Tibial nerve (tissue), 4 donors: Measurements from ENCODE around the gene LYPD6B. TPM values are rescaled to one million over a fixed set of nuclear protein-coding genes. Genes with fewer than 3 reads are reported as not detected.

Experiments used
- DNase-seq, 2 donors: peaks; one replicate each; pipeline ENCODE4 v3.0.0-alpha.2; 2019; ENCODE audit warnings: low spot score in 2 of 2
- H3K27ac ChIP-seq, 4 donors: fragments of 200-600 bp; sonication (generic) in 3 of 4; one replicate each; pipeline ENCODE4 v1.5.1; 2017 to 2019; ENCODE audit warnings: mild to moderate bottlenecking in 1 of 4
- H3K27me3 ChIP-seq, 2 donors: fragments of 200-600 bp; sonication (generic) in 1 of 2; one replicate each; pipeline versions ENCODE4 v1.5.1 to v1.6.0; 2017 to 2019
- H3K36me3 ChIP-seq, 3 donors: fragments of 200-600 bp; sonication (generic); one replicate each; pipeline ENCODE4 v1.5.1; 2018 to 2019
- H3K4me1 ChIP-seq, 4 donors: fragments of 200-600 bp; sonication (generic) in 3 of 4; one replicate each; pipeline ENCODE4 v1.5.1; 2017 to 2019
- H3K4me3 ChIP-seq, 4 donors: fragments of 200-600 bp; sonication (generic) in 3 of 4; one replicate each; pipeline ENCODE4 v1.5.1; 2017 to 2019; ENCODE audit warnings: mild to moderate bottlenecking in 1 of 4, moderate library complexity in 1 of 4
- H3K9me3 ChIP-seq, 4 donors: fragments of 200-600 bp; sonication (generic) in 3 of 4; one replicate each; pipeline ENCODE4 v1.5.1; 2017 to 2019
- CTCF ChIP-seq, 5 experiments: fragments of 200-600 bp in 3 of 5; fragments of 450-650 bp in 2 of 5; sonication (generic) in 3 of 5; IDR thresholded peaks; one replicate each; pipeline ENCODE4 v1.5.1; 2016 to 2019; ENCODE audit warnings: antibody characterized with exemption in 5 of 5, mild to moderate bottlenecking in 3 of 5, moderate library complexity in 2 of 5
- EP300 ChIP-seq, 2 donors: sonication (generic); formaldehyde crosslinking; IDR thresholded peaks; one replicate each; pipeline ENCODE4 v1.6.1; 2017; ENCODE audit warnings: antibody characterized with exemption in 2 of 2, mild to moderate bottlenecking in 1 of 2
- POLR2A ChIP-seq, 2 donors: fragments of 450-650 bp; IDR thresholded peaks; one replicate each; pipeline ENCODE4 v1.6.1; 2017; ENCODE audit warnings: antibody characterized with exemption in 2 of 2, mild to moderate bottlenecking in 2 of 2, moderate library complexity in 2 of 2
- WGBS, 2 donors: methylation state at CpG; one replicate each; pipeline ENCODE4 v1.1.5; 2018; 5-methylcytosine and 5-hydroxymethylcytosine counted together
- total RNA-seq, 4 donors: library from RNA; depleted of rRNA; stranded (reverse); fragments of >200 nt; gene quantifications; one replicate each; pipeline ENCODE4 v1.1.0, GENCODE V29; 2016

Gene LYPD6B
- total RNA-seq, 4 donors from 2014 or later = not detected

DNA sequence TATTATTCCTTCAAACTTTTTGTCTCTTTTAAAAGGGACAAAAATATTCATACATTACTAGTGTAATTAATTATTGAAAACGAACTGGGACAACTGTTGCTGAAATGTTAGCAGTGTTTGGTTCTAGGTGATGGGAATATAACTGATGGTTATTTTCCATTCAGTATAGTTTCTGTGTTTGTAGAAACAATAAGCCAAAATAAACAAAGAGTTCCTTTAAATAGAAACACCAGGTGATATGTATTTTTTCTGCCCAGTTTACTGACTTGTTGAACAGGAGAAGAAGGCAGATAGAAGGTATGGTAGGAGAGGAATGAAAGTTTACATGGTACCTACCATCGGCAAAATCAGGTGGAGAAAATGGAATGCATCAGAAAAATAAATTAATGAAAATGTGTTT is 74.2 kb downstream of the LYPD6B start:
- no peak for TF ChIP-seq CTCF (IDR thresholded peaks at IDR 0.05)
- TF ChIP-seq POLR2A (IDR thresholded peaks at IDR 0.05) = no peak
- no peak for TF ChIP-seq EP300 (IDR thresholded peaks at IDR 0.05)
- Histone ChIP-seq H3K36me3 (no peaks in the 10 kb centered on the region), H3K4me1 (no peaks in the 10 kb centered on the region), H3K4me3 (no peak overlapping the region), H3K27ac (no peak overlapping the region), H3K27me3 (no peaks in the 10 kb centered on the region), H3K9me3 (no peaks in the 10 kb centered on the region)
- no peak for DNase-seq
- 91 to 94% methylated on average over 2 of the region's 2 CpGs for WGBS, 2 donors

DNA sequence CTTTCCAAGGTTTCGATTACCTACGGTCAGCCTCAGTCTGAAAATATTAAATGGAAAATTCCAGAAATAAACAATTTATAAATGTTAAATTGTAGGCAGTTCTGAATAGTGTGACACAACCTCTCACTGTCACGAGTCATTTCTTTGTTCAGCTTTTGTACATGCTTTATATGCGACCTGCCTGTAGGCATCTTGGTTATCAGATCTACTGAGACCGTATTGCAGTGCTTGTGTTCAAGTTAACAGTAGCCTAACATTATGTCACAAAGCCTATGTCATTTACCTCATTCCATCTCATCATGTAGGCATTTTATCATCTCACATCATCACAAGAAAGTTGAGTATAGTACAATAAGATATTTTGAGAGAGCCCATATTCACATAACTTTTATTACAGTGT is 77.3 kb downstream of the LYPD6B start:
- Histone ChIP-seq H3K9me3 (no peaks in the 10 kb centered on the region), H3K36me3 (no peaks in the 10 kb centered on the region), H3K27ac (no peak overlapping the region), H3K27me3 (no peaks in the 10 kb centered on the region), H3K4me3 (no peak overlapping the region), H3K4me1 (no peaks in the 10 kb centered on the region)
- DNase-seq = no peak
- TF ChIP-seq EP300 (IDR thresholded peaks at IDR 0.05) (no peak), POLR2A (IDR thresholded peaks at IDR 0.05) (no peak), CTCF (IDR thresholded peaks at IDR 0.05) (no peak)
- 89 to 90% methylated on average over 5 of the region's 5 CpGs for WGBS, 2 donors

GRCh38 chr2:149119368-149119767 is 80.9 kb downstream of the LYPD6B start:
- Histone ChIP-seq H3K9me3 (no peaks in the 10 kb centered on the region), H3K27ac (no peak overlapping the region), H3K4me3 (no peak overlapping the region), H3K27me3 (no peaks in the 10 kb centered on the region), H3K4me1 (no peaks in the 10 kb centered on the region), H3K36me3 (no peaks in the 10 kb centered on the region)
- WGBS, 2 donors = 77 to 82% methylated on average over 6 of the region's 6 CpGs
- no peak for DNase-seq
- TF ChIP-seq CTCF (IDR thresholded peaks at IDR 0.05) (no peak), POLR2A (IDR thresholded peaks at IDR 0.05) (no peak), EP300 (IDR thresholded peaks at IDR 0.05) (no peak)

DNA sequence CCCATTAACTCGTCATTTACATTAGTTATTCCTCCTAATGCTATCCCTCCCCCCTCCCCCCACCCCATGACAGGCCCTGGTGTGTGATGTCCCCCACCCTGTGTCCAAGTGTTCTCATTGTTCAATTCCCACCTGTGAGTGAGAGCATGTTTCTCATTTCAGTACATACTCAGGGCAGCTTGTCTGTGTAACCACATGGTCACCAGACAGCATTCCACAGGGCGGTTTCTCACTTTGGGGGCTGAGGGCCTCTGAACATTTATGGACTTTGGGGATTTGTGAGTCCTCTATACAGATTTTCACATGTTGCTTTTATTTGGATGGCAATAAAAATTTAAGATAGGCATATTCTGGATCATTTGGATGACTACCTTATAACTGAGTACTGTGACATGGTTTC is 84.0 kb downstream of the LYPD6B start:
- no peaks in the 10 kb centered on the region for H3K4me1 ChIP-seq
- no peaks in the 10 kb centered on the region for H3K9me3 ChIP-seq
- WGBS, 2 donors = 85 to 87% methylated on average over 2 of the region's 2 CpGs
- TF ChIP-seq EP300 (IDR thresholded peaks at IDR 0.05) = no peak
- TF ChIP-seq POLR2A (IDR thresholded peaks at IDR 0.05) = no peak
- no peak for TF ChIP-seq CTCF (IDR thresholded peaks at IDR 0.05)
- H3K4me3 ChIP-seq = no peak overlapping the region
- H3K36me3 ChIP-seq = no peaks in the 10 kb centered on the region
- H3K27me3 ChIP-seq = no peaks in the 10 kb centered on the region
- H3K27ac ChIP-seq = no peak overlapping the region
- no peak for DNase-seq

GRCh38 chr2:149125031-149125725 is 86.7 kb downstream of the LYPD6B start:
- no peaks in the 10 kb centered on the region for H3K36me3 ChIP-seq
- no peak for DNase-seq
- no peak for TF ChIP-seq POLR2A (IDR thresholded peaks at IDR 0.05)
- TF ChIP-seq CTCF (IDR thresholded peaks at IDR 0.05) = no peak
- no peaks in the 10 kb centered on the region for H3K4me1 ChIP-seq
- no peak overlapping the region for H3K4me3 ChIP-seq
- H3K27me3 ChIP-seq = no peaks in the 10 kb centered on the region
- 64 to 86% methylated on average over 6 of the region's 6 CpGs for whole genome bisulfite sequencing, 2 donors
- no peak overlapping the region for H3K27ac ChIP-seq
- H3K9me3 ChIP-seq = no peaks in the 10 kb centered on the region
